ENCODE data around the gene ZBTB42. TPM values are rescaled to one million over a fixed set of nuclear protein-coding genes. Genes with fewer than 3 reads are reported as not detected.

ZBTB42 gene
- polyA plus RNA-seq, 1 donor (not counting 4 experiments of a cell fraction or from before 2014, with no cell fraction given), result 0.50 TPM

- Histone ChIP-seq H3K27ac (ENCODE audit: control insufficient read depth, insufficient read depth, low read length) (no peak overlapping the region), H3K27me3 (ENCODE audit: control insufficient read depth, extremely low read depth, insufficient read depth, low read length) (no peaks in the 10 kb centered on the region), H3K79me2 (ENCODE audit: control insufficient read depth, insufficient read depth, low read length) (peaks cover 5% of the 10 kb centered on the region), H2AFZ (ENCODE audit: control insufficient read depth, low read length) (no peak overlapping the region), H3K4me1 (ENCODE audit: control insufficient read depth, extremely low read depth, insufficient read depth, low read length) (no peaks in the 10 kb centered on the region), H3K9ac (ENCODE audit: control insufficient read depth, extremely low read depth, insufficient read depth, low read length) (no peak overlapping the region), H4K20me1 (ENCODE audit: control insufficient read depth, extremely low read depth, insufficient read depth, low read length) (peaks cover 4% of the 10 kb centered on the region), H3K36me3 (ENCODE audit: control insufficient read depth in 2 of 2, extremely low read depth in 1 of 2, insufficient read depth in 2 of 2, low read length in 2 of 2) (peaks cover 15% of the 10 kb centered on the region in 2 experiments), H3K9me3 (ENCODE audit: control insufficient read depth, low read depth, low read length) (no peaks in the 10 kb centered on the region), H3K4me2 (ENCODE audit: control insufficient read depth, extremely low read depth, insufficient read depth, low read depth, low read length) (no peak overlapping the region), H3K9me1 (ENCODE audit: control insufficient read depth, extremely low read depth, insufficient read depth, low read length) (no peaks in the 10 kb centered on the region), H3K4me3 (ENCODE audit: control insufficient read depth in 2 of 3, extremely low read depth in 1 of 3, insufficient read depth in 2 of 3, low read depth in 1 of 3, low read length in 3 of 3) (no peak overlapping the region)
- FAIRE-seq (no peak), DNase-seq (ENCODE audit: low read depth, low spot score) (no peak)
- dilution Hi-C loops (cut with MboI; ENCODE audit: extremely low pct_ligation_motif_present, low sequenced_read_pairs), result no loop called here
- TF ChIP-seq EZH2 (IDR thresholded peaks at IDR 0.05; ENCODE audit: low read length) (no peak), CTCF (optimal IDR thresholded peaks at IDR 0.05 in 1 of 3, IDR thresholded peaks at IDR 0.05 in 1 of 3, conservative IDR thresholded peaks at IDR 0.05 in 1 of 3; ENCODE audit: extremely low read depth in 1 of 3, insufficient read depth in 2 of 3, low read length in 3 of 3) (no peak)
Measured at GRCh38 chr14:104778694-104779331, 22.1 kb upstream of the ZBTB42 start.

DNA sequence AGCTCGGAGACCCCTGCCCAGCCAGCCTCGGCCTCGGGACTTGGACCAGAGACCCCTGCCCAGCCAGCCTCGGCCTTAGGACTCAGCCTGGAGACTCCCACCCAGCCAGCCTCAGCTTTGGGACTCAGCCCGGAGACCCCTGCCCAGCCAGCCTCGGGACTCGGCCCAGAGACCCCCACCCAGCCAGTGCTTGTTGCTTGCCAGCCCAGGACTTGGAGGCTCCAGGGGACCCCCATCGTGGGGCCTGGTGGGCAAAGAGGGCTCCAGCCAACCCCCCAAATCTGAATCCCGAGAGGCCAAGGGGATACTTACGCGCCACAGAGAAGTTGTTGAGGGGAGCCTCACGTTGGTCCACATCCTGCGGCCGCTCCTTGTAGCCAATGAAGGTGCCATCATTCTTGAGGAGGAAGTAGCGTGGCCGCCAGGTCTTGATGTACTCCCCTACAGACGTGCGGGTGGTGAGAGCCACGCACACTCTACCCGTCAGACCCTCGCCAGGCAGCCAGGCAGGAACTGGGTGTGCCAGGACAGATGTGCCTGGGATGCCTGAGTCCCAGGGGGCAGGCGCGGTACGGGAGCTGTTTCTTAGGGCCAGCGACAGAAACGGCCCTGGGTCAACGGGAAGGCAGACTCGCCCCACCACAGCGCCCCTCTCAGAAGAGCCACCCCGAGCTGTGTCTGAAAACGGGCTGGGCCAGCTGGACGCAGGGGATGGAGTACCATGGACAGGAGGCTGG is 21.0 kb upstream of the ZBTB42 start:
- H3K9ac ChIP-seq (ENCODE audit: control insufficient read depth, extremely low read depth, insufficient read depth, low read length), result no peak overlapping the region
- no peaks in the 10 kb centered on the region for H3K27me3 ChIP-seq (ENCODE audit: control insufficient read depth, extremely low read depth, insufficient read depth, low read length)
- H3K9me1 ChIP-seq (ENCODE audit: control insufficient read depth, extremely low read depth, insufficient read depth, low read length), result no peaks in the 10 kb centered on the region
- H3K9me3 ChIP-seq (ENCODE audit: control insufficient read depth, low read depth, low read length), result no peaks in the 10 kb centered on the region
- H4K20me1 ChIP-seq (ENCODE audit: control insufficient read depth, extremely low read depth, insufficient read depth, low read length), result peaks cover 7% of the 10 kb centered on the region
- H2AFZ ChIP-seq (ENCODE audit: control insufficient read depth, low read length), result no peak overlapping the region
- H3K79me2 ChIP-seq (ENCODE audit: control insufficient read depth, insufficient read depth, low read length), result peaks cover 10% of the 10 kb centered on the region
- no peak overlapping the region for H3K27ac ChIP-seq (ENCODE audit: control insufficient read depth, insufficient read depth, low read length)
- peaks cover 15% of the 10 kb centered on the region in 2 experiments for H3K36me3 ChIP-seq (ENCODE audit: control insufficient read depth in 2 of 2, extremely low read depth in 1 of 2, insufficient read depth in 2 of 2, low read length in 2 of 2)
- no peak for TF ChIP-seq EZH2 (IDR thresholded peaks at IDR 0.05; ENCODE audit: low read length)
- TF ChIP-seq CTCF (optimal IDR thresholded peaks at IDR 0.05 in 1 of 3, IDR thresholded peaks at IDR 0.05 in 1 of 3, conservative IDR thresholded peaks at IDR 0.05 in 1 of 3; ENCODE audit: extremely low read depth in 1 of 3, insufficient read depth in 2 of 3, low read length in 3 of 3), result no peak
- H3K4me3 ChIP-seq (ENCODE audit: control insufficient read depth in 2 of 3, extremely low read depth in 1 of 3, insufficient read depth in 2 of 3, low read depth in 1 of 3, low read length in 3 of 3), result no peak overlapping the region
- FAIRE-seq (no peak), DNase-seq (ENCODE audit: low read depth, low spot score) (no peak)
- dilution Hi-C loops (cut with MboI; ENCODE audit: extremely low pct_ligation_motif_present, low sequenced_read_pairs), result no loop called here
- no peak overlapping the region for H3K4me2 ChIP-seq (ENCODE audit: control insufficient read depth, extremely low read depth, insufficient read depth, low read depth, low read length)
- no peaks in the 10 kb centered on the region for H3K4me1 ChIP-seq (ENCODE audit: control insufficient read depth, extremely low read depth, insufficient read depth, low read length)
